Breast epithelium (tissue), 3 donors: Measurements from ENCODE around the gene PLEKHA6.

Experiments
- POLR2AphosphoS5 ChIP-seq, 3 donors: sonication (generic); formaldehyde crosslinking; IDR thresholded peaks; one replicate each; pipeline ENCODE4 v1.6.1; 2017; ENCODE audit warnings: antibody characterized with exemption in 3 of 3
- TF ChIP-seq, protein P1 (sequence below), 3 donors: fragments of 450-650 bp; IDR thresholded peaks; one replicate each; pipeline ENCODE4 v1.5.1; 2016 to 2017; ENCODE audit warnings: antibody characterized with exemption in 3 of 3, mild to moderate bottlenecking in 3 of 3, moderate library complexity in 3 of 3

DNA sequence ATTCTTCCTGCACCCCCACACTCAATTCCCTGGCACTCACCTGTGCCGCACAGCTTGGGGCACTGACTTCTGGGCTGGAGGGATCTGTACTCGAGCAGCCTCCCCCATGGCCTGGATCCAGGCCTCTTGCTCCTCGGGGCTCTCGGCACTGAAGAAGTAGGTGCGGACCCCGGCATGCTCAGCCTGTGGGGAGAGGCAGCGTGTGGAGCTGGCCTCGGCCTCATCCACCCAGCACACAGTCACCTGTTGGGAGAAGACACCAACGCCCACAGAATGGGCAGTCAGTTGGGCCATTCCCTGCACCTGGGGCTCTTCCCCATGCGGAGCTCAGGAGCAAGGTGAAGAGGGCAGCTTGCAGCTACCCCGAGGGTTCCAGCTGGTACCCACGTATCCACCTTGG is 98.5 kb downstream of the PLEKHA6 start:
- TF ChIP-seq, protein P1, sequence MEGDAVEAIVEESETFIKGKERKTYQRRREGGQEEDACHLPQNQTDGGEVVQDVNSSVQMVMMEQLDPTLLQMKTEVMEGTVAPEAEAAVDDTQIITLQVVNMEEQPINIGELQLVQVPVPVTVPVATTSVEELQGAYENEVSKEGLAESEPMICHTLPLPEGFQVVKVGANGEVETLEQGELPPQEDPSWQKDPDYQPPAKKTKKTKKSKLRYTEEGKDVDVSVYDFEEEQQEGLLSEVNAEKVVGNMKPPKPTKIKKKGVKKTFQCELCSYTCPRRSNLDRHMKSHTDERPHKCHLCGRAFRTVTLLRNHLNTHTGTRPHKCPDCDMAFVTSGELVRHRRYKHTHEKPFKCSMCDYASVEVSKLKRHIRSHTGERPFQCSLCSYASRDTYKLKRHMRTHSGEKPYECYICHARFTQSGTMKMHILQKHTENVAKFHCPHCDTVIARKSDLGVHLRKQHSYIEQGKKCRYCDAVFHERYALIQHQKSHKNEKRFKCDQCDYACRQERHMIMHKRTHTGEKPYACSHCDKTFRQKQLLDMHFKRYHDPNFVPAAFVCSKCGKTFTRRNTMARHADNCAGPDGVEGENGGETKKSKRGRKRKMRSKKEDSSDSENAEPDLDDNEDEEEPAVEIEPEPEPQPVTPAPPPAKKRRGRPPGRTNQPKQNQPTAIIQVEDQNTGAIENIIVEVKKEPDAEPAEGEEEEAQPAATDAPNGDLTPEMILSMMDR (IDR thresholded peaks at IDR 0.05): no peak
- no peak for TF ChIP-seq POLR2AphosphoS5 (IDR thresholded peaks at IDR 0.05)
